H54 (cell line): ENCODE measurements around the gene NAV3.

Source experiments
- DNase-seq: peaks from one replicate; pipeline ENCODE4 v3.0.0; 2011; ENCODE audit warnings: low spot score, mixed read lengths; ENCODE audit not compliant: insufficient read length
- FAIRE-seq: peaks from 3 replicates; lab custom pipeline; 2011; peaks lifted over from hg19 to GRCh38; lab: Jason Lieb, UNC
- POLR2A ChIP-seq: IDR thresholded peaks from 2 replicates; pipeline ENCODE4 v1.6.1; 2011; ENCODE audit warnings: low read depth, mild to moderate bottlenecking, low read length

NAV3 gene

DNA sequence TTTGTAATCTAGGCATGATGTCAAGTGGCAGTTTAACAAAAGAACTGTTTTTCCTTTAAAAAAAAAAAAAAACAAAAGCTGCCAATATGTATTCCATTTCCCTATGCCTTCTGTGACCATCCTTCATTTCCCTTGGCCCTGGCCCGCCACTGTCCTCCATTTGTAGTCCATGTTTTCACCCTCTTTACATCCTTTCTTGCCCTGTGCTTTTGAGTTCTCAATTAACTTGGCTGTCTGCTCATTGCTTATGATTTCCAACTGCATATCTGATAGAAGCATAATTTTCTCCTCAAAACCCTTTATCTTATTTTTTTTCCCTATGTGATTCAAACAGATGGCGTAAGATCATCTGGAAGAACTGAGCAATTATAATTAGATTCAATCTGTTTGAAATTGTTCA, 297.5 kb downstream of the NAV3 start:
- FAIRE-seq (no peak), DNase-seq (no peak)
- no peak for TF ChIP-seq POLR2A

DNA sequence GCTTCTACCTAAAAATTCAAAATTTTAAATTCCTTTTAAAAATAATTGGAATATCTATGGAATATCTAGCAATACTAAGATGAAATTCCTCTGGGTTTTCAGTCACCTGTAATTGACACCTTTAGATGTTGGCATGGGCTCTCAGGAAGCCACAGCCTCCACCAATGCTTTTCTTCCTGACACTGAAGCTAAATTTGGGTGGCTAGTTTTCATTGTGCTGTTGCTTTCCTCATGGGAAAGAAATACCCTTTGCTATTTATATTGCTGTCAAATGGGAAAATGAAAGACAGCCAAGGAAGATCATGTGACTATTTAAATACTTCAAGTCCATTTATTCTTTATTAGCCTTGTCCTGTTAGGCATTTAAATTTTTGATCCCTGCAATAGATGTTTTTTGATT, 313.0 kb downstream of the NAV3 start:
- FAIRE-seq: no peak
- DNase-seq: no peak
- TF ChIP-seq POLR2A: no peak

DNA sequence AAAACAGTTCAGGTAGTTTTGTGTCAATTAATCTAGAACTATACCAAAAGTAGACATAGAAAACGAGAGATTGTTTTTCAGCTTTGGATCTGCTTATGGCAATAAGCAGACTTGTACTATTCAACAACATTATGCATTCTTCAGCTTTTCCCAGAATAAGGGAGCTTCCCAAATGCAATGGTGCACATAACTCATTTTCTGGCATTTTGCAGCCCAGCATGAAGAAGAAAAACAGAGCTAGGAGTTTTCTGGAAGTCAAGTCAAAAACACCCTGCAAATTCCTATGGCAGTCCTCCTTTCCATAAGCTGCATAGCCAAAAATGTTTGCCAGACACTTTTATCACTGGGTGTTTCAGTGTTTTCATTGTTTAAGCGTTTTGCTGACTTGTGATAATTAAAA, 314.7 kb downstream of the NAV3 start:
- DNase-seq (no peak), FAIRE-seq (no peak)
- TF ChIP-seq POLR2A: no peak

DNA sequence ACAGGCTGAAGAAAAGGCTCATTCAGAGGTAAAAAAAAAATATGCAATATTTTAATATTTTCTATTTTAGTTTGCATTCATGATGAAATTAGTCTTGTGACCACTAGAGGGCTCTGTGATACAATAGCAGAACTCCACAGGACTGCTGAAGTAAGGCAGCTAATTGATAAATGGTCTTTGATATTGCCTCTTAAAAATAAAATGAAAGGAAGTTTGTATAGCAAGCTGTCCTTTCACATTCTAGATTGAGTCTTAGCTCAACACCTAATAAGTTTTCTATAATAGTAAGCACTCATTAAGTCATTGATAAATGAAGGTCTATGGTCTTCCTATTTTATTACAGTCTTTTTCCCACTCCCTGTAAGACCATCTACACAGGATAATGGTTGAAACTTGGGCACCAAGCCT, 315.7 kb downstream of the NAV3 start:
- FAIRE-seq (no peak), DNase-seq (no peak)
- no peak for TF ChIP-seq POLR2A

DNA sequence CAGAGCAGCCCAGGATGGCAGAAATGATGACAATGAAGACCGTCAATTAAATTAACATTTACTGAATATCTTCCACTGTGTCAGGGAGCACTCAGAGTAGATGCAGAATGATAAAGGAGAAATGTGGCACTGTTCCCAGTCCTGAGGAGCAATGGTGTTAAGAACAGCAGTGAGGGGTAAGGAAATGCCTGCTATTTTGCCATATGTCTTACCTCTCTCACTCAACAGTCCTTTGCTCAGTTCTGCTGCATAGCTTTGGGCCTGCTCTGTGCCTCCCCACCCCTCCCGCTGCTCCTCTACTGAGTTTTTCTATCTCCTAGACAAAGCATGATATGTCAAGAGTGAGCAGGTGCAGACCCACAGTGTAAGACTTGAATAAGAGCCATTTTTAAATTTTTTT, 318.8 kb downstream of the NAV3 start:
- FAIRE-seq (no peak), DNase-seq (no peak)
- no peak for TF ChIP-seq POLR2A

DNA sequence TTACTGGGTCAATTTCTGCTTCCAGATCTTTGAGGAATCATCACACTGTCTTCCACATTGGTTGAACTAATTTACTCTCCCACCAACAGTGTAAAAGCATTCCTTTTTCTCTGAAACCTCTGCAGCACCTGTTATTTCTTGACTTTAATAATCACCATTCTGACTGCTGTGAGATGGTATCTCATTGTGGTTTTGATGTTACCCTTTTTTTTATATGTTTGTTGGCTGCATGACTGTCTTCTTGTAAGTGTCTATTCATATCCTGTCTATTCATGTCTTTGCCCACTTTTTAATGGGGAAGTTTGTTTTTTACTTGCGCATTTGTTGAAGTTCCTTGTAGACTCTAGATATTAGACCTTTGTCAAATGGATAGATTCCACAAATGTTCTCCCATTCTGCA, 324.9 kb downstream of the NAV3 start:
- DNase-seq (no peak), FAIRE-seq (no peak)
- no peak for TF ChIP-seq POLR2A

DNA sequence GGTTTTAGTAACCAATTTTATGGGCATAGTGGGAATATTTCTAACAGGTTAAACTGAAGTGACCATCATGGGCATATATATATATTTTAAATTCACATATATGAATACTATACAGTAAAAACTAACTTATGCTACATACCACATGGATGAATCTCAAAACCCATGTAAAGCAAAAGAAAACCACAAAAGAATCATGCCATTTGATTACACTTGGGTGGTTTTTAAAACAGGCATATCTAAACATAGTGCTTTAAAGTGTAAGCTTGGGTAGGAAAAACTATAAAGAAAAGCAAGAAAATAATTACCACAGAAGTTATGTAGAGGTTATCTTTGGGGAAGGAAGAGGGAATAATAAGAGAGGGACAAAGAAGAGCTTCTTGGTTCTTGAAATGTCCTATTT, 326.1 kb downstream of the NAV3 start:
- DNase-seq: no peak
- TF ChIP-seq POLR2A: no peak
- FAIRE-seq: peak; percentile 58

DNA sequence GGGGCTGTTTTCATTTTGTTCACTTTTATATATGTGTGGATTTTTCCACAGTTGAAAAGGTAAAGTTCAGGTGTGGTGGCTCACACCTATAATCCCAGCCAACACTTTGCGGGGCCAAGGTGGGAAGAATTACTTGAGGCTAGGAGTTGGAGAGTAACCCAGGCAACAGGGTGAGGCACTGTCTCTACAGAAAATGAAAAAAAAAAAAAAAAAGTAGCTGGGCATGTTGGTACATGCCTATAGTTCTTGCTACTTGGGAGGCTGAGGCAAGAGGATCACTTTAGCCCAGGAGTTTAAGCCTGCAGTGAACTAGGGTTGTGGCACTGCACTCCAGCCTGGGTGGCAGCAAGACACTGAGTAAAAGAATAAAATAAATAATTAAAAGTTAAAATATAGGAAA, 326.5 kb downstream of the NAV3 start:
- FAIRE-seq (no peak), DNase-seq (no peak)
- TF ChIP-seq POLR2A: no peak

DNA sequence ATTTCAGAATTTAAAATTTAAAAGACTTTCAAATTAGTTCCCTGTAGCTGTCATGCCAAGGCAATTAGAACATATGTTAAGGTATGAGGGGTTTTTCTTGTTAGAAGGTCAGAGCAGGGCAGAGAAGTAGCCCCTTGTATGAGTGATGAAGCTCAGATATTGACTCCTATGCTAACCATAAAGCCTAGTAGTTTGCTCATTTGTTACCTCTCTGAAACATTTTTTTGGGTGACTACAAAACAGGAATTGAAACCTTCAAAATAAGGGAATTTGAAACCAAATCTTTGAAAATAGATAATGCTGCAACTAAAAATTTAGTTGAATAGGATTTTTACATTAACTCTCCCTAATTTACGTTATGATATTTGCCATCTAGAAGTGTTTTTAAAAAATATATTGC, 333.5 kb downstream of the NAV3 start:
- DNase-seq (no peak), FAIRE-seq (no peak)
- TF ChIP-seq POLR2A: no peak

DNA sequence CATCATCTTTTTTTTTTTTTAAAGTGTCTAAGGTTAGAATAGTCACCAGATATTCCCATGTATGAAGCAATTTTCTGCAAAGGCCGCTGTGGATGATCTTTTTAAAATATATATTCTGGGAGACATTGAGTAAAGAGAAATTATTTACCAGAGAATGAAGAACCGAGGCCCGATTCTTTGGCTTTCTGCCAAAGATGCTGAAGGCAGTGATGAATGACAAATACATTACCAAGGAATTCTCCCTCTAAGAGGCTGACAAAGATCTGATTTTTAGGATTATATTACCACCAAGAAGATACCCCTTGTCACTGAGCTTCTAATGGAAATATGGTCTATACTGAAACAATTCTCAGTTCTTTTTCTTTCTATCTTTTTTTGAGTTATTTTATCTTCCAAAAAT, 336.8 kb downstream of the NAV3 start:
- FAIRE-seq (no peak), DNase-seq (no peak)
- TF ChIP-seq POLR2A: no peak

DNA sequence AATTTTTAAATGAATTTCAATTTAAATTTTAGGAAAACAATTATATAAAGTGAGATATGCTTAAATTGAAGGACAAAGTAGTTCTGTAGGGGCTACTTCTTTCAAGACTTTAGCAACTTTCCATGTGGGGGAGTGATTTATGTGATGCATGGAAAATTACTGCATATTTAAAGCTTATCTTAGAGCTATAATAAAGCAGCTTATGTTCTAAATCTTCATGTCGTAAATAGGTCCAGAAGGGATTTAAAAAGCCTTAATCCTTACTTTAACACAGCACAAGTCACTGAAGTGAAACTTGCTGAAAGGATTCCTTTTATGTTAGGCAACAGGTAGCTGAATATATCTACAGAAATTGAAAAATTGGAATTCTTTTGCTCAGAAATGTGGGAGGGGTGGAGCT, 340.4 kb downstream of the NAV3 start:
- DNase-seq (no peak), FAIRE-seq (no peak)
- no peak for TF ChIP-seq POLR2A

DNA sequence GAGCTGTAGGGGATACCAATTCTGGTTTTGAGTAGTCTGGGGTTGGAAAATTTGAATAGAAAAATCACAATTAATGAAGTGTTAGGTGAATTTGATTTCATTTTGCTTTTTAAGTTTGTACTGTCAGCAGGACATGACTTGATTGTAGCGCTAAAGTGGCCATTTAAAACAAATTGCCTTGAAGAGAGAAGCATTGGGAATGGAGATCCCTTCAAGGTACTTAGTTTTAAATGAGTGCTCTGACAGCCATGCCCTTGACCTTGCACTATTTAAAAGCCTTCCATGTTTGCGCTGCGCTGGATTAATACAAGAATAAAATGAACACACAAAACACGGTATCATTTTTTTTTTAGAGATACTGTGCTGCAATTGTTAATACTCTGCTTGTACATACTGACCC, 345.9 kb downstream of the NAV3 start:
- no peak for FAIRE-seq
- no peak for TF ChIP-seq POLR2A
- DNase-seq: no peak

DNA sequence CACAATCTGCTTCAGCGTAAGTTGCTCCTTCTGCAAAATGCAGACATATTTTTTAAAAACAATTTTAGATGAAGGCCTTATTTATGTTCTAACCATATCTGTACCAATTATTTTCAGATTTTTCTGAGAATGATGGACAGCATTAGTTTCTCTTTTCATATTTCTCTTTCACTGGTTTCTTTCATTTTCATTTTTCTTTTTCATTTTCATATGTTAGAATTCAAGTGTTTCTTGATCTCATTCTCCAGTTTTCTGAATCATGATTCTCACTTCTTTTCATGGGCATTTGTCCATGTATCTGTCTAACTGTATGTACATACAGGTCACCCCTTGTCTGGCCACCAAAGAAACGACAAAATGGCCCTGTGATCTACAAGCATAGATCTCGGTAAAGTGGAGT, 346.6 kb downstream of the NAV3 start:
- FAIRE-seq (no peak), DNase-seq (no peak)
- TF ChIP-seq POLR2A: no peak

DNA sequence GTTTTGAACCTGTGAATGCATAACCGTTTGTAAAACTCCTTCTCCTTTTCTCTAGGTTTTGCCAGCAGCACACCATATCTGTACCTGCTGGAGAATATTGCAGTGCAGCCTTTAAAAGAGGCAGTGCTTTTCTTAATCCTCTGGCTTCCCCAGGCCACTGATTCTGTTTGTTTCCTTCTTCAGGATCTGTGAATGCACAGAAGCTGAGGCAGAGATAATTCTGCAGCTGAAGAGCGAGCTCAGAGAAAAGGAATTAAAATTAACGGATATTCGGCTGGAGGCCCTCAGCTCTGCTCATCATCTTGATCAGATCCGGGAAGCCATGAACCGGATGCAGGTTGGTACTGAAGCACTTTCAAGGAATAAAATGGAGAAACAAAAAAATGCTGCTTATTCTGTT, 348.7 kb downstream of the NAV3 start:
- DNase-seq: no peak
- TF ChIP-seq POLR2A: no peak

DNA sequence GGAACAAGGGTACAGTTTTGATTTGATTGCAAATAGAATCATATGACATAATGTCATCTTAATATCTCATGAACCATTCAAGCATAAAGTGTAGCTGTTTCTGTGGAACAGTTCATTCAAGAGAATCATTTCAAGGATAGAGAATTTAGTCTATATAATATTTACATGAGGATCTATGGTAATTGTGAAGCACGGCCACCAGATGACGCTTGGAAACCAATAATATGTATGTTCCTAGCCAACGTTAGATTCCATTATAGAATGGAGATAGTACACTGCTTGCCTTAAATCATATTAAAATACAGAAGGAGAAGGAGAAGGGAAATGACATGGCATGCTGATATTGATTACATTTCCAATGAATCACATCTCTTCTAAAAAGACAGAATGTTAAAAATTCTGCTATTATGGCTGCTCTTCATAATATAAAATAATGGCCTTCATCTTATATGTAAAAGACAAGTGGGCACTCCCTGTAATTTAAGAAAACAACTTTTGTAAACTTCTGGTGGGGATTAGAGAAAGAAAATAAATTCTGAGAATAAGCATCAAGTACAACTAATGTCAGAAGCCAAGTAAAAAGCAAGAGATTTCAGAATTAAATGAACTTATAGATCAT, 351.0 kb downstream of the NAV3 start:
- DNase-seq (no peak), FAIRE-seq (no peak)
- TF ChIP-seq POLR2A: no peak

More for the DNA sequence above, 348.7 kb downstream of the NAV3 start:
- FAIRE-seq: no peak

DNA sequence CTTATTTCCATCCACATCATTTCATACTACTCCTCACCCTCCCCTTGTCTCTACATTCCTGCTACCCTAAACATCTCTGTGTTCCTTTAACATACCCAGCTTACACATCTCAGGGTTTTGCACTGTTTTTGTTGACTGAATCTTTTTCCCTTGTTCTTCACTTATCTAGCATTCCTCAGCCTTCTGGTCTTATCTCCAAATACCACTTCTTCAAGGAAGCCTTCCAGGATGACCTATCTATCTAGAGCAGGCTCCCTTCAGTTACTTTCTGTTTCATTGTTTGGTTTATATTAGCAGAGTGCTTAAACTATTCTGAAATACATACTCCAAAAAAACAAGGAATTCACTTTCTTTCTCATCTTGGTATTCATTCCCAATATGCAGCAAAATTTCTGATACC, 353.1 kb downstream of the NAV3 start:
- TF ChIP-seq POLR2A: no peak
- FAIRE-seq: no peak
- DNase-seq: no peak

DNA sequence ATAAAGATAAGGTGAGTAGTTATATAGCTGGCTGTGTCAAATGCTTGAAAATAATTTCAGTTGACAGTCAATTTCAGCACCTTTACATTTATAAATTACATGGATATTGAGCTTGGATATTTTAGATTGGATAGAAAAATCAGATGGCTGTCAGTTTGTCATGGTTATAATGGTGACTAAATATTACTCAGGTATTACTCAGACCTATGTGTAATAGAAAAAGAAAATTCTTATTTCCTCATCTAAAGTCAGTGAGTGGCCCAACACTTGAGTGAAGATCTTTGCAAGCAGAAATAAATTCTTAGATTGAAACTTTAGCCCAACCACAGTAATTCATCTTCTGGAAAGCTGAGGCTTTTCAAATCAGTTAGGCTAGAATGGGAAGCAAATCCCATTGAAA, 354.4 kb downstream of the NAV3 start:
- peak; percentile 76 for FAIRE-seq
- no peak for DNase-seq
- TF ChIP-seq POLR2A: no peak
